ENCODE results near the gene PHF23. TPM values are rescaled to one million over a fixed set of nuclear protein-coding genes. Genes with fewer than 3 reads are reported as not detected.

The PHF23 gene
- total and polyA plus RNA-seq, 9 of the 15 experiments (the other 6 are each of a cell fraction or from before 2014, with no cell fraction given), result 7.4 to 87.5 (median 33.7) TPM

DNA sequence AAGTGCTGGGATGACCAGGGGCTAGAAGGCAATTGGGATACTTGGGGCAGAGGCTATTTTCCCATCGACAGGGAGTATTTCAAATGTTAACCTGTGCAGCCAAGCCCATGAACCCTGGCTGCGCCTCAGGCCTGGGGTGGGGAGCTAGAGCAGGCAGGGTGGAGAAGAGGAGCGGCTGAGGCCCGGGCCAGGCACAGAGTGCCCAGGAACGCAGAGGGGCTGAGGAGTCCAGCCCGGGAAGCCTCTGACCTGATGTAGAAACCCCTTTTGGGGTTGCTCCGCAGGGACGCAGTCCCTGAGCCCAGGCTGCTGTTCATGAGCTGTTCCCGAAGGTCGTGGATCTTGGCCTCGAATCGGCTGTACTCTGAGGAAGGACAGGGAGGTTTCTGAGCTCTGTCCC lies 43.3 kb downstream of the PHF23 start:
- POLR2A ChIA-PET, result interaction anchor here (0.6 kb wide), 1 partner anchor 11 kb away, joined by 3 read pairs; no protein-coding TSS in a partner anchor
- H3K4me2 ChIP-seq (ENCODE audit: insufficient read depth, low read length), result no peak overlapping the region
- no peak for ATAC-seq

DNA sequence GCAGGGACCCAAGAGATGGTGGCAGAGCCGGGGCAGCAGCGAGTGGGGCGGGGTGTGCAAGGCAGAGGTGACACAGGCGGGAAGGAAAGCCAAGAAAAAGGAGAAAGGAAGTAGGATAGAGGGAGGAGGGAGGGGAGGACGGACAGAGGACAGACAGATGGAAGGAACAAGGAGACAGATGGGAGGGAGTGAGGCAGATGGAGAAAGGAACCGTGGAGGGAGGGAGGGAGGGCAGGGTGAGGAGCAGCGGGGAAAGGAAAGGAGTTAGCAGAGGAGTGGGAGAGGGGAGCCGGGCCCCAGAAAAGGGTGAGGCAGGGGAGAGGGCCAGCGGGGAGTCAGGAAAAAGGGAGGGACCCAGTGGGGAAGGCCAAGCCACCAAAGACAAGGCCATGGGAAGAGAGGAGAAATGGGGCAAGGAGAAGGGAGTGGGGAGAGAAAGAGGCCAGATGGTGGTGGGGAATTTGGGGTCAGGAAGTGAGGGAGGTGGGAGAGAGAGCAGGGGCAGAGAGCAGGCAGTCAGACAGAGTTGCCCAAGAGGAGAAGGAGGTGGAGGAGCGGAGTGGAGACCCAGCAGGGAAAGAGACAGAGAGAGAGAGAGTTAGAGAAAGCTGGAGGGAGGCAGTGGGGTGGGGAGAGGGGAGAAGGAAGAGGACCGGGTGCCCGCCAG lies 46.9 kb downstream of the PHF23 start:
- Histone ChIP-seq H3K27ac (ENCODE audit: extremely low read depth, low read depth, low read length) (no peak overlapping the region), H3K4me3 (no peak overlapping the region), H3K9me1 (ENCODE audit: control insufficient read depth, insufficient read depth, low read length) (no peaks in the 10 kb centered on the region), H2AFZ (ENCODE audit: low read depth, low read length) (no peak overlapping the region), H3K9me3 (replicated peaks; ENCODE audit: control insufficient read depth, insufficient read depth, low read depth, low read length) (no peaks in the 10 kb centered on the region), H3K27me3 (ENCODE audit: control insufficient read depth in 2 of 2, insufficient read depth in 2 of 2, low read length in 2 of 2) (no peaks in the 10 kb centered on the region), H3K79me2 (ENCODE audit: control insufficient read depth, insufficient read depth, low read length) (no peaks in the 10 kb centered on the region), H3K4me1 (replicated peaks in 1 of 2; ENCODE audit: control insufficient read depth in 2 of 2, insufficient read depth in 2 of 2, low read length in 2 of 2) (peaks cover 3 to 6% of the 10 kb centered on the region in 2 experiments; a peak in 3 of 5 replicates), H3K4me2 (ENCODE audit: insufficient read depth, low read length) (no peak overlapping the region), H3K9ac (ENCODE audit: insufficient read depth in 1 of 2, low read depth in 2 of 2, low read length in 2 of 2) (no peak overlapping the region), H3K36me3 (ENCODE audit: control insufficient read depth, insufficient read depth, low read length) (peaks cover 21% of the 10 kb centered on the region; the same call in 1 of the 3 replicates), H4K20me1 (replicated peaks; ENCODE audit: control insufficient read depth, insufficient read depth, low read length) (no peaks in the 10 kb centered on the region)
- intact Hi-C loops (cut with micrococcal nuclease) (no loop called here), in situ Hi-C loops (cut with MboI) (no loop called here)
- WGBS (ENCODE audit: insufficient coverage, low coverage, missing lambda C conversion rate), result 63% methylated on average over 4 of the region's 12 CpGs
- TF ChIP-seq CBFB (CRISPR knock-in tag; IDR thresholded peaks at IDR 0.05), result no peak
- peak; percentile 84 for TF ChIP-seq ZNF263 (CRISPR knock-in tag; IDR thresholded peaks at IDR 0.05; ENCODE audit: borderline replicate concordance)
- FAIRE-seq, result no peak
- POLR2A ChIA-PET, result no interaction called here
- CTCF ChIA-PET (ENCODE audit: low intra/inter-chr PET ratio), result no interaction called here
- ATAC-seq, result no peak
- no peak for DNase-seq (ENCODE audit: extremely low read depth in 1 of 4, low spot score in 3 of 4)
- BruUV-seq (replicated peaks), result no TSS peak

More for the DNA sequence above, 43.3 kb downstream of the PHF23 start:
- Histone ChIP-seq H3K27ac (ENCODE audit: extremely low read depth, low read depth, low read length) (no peak overlapping the region), H3K27me3 (ENCODE audit: control insufficient read depth in 2 of 2, insufficient read depth in 2 of 2, low read length in 2 of 2) (no peaks in the 10 kb centered on the region), H3K36me3 (ENCODE audit: control insufficient read depth, insufficient read depth, low read length) (peaks cover 23% of the 10 kb centered on the region; the same call in 1 of the 3 replicates), H3K4me1 (replicated peaks in 1 of 2; ENCODE audit: control insufficient read depth in 2 of 2, insufficient read depth in 2 of 2, low read length in 2 of 2) (no peaks in the 10 kb centered on the region; a peak in 2 of 5 replicates), H2AFZ (ENCODE audit: low read depth, low read length) (no peak overlapping the region), H3K79me2 (ENCODE audit: control insufficient read depth, insufficient read depth, low read length) (no peaks in the 10 kb centered on the region), H3K9me3 (replicated peaks; ENCODE audit: control insufficient read depth, insufficient read depth, low read depth, low read length) (no peaks in the 10 kb centered on the region), H3K9me1 (ENCODE audit: control insufficient read depth, insufficient read depth, low read length) (peaks cover 3% of the 10 kb centered on the region), H4K20me1 (replicated peaks; ENCODE audit: control insufficient read depth, insufficient read depth, low read length) (no peaks in the 10 kb centered on the region), H3K4me3 (no peak overlapping the region), H3K9ac (ENCODE audit: insufficient read depth in 1 of 2, low read depth in 2 of 2, low read length in 2 of 2) (no peak overlapping the region)
- in situ Hi-C loops (cut with MboI) (no loop called here), intact Hi-C loops (cut with micrococcal nuclease) (no loop called here)
- WGBS (ENCODE audit: insufficient coverage, low coverage, missing lambda C conversion rate), result 76% methylated on average over 10 of the region's 12 CpGs
- BruUV-seq (replicated peaks), result no TSS peak
- CTCF ChIA-PET (ENCODE audit: low intra/inter-chr PET ratio), result no interaction called here
- FAIRE-seq, result no peak
- DNase-seq (ENCODE audit: extremely low read depth in 1 of 4, low spot score in 3 of 4), result no peak
- TF ChIP-seq SMARCB1 (IDR thresholded peaks at IDR 0.05; ENCODE audit: insufficient read length, low read depth), result no peak

All from K562 (cell line).